ENCODE measurements around the gene MASP1.

DNA sequence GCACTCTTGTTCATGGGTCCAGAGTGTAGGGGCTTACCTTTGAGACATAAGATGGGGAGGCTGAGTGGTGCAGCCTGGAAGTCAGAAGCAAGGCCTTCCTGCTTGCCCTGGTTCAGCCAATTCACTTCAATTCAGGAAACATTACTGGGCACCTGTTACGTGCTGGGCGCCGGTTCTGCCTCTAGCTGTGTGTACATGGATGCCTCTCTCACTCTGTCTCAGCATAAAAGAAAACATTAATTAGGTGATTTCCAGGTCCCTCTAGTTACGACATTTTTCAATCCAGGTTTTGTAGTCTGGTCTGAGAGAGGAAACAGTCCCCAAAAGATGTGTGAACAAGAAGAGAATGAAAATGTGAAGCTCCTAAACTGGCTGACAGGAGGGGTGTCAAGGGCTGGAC lies 93.0 kb downstream of the MASP1 start:
- TF ChIP-seq EP300 (IDR thresholded peaks at IDR 0.05) (no peak), FOXS1 (CRISPR knock-in tag; IDR thresholded peaks at IDR 0.05) (no peak), CEBPB (IDR thresholded peaks at IDR 0.05) (no peak), BHLHE40 (IDR thresholded peaks at IDR 0.05; ENCODE audit: low read depth, low read length) (no peak), JUN (IDR thresholded peaks at IDR 0.05) (no peak), KDM5A (IDR thresholded peaks at IDR 0.05) (no peak), ESRRA (IDR thresholded peaks at IDR 0.05; ENCODE audit: borderline replicate concordance, low read length) (no peak), EHF (CRISPR knock-in tag; IDR thresholded peaks at IDR 0.05) (no peak), POLR2A (IDR thresholded peaks at IDR 0.05; ENCODE audit: low read length) (no peak), PHF8 (IDR thresholded peaks at IDR 0.05; ENCODE audit: borderline replicate concordance, low read depth) (no peak)
- TF ChIP-seq, protein P1, sequence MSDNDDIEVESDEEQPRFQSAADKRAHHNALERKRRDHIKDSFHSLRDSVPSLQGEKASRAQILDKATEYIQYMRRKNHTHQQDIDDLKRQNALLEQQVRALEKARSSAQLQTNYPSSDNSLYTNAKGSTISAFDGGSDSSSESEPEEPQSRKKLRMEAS (IDR thresholded peaks at IDR 0.05): no peak
- TF ChIP-seq, protein P2, sequence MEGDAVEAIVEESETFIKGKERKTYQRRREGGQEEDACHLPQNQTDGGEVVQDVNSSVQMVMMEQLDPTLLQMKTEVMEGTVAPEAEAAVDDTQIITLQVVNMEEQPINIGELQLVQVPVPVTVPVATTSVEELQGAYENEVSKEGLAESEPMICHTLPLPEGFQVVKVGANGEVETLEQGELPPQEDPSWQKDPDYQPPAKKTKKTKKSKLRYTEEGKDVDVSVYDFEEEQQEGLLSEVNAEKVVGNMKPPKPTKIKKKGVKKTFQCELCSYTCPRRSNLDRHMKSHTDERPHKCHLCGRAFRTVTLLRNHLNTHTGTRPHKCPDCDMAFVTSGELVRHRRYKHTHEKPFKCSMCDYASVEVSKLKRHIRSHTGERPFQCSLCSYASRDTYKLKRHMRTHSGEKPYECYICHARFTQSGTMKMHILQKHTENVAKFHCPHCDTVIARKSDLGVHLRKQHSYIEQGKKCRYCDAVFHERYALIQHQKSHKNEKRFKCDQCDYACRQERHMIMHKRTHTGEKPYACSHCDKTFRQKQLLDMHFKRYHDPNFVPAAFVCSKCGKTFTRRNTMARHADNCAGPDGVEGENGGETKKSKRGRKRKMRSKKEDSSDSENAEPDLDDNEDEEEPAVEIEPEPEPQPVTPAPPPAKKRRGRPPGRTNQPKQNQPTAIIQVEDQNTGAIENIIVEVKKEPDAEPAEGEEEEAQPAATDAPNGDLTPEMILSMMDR (IDR thresholded peaks at IDR 0.05): no peak
- TF ChIP-seq, protein P3, sequence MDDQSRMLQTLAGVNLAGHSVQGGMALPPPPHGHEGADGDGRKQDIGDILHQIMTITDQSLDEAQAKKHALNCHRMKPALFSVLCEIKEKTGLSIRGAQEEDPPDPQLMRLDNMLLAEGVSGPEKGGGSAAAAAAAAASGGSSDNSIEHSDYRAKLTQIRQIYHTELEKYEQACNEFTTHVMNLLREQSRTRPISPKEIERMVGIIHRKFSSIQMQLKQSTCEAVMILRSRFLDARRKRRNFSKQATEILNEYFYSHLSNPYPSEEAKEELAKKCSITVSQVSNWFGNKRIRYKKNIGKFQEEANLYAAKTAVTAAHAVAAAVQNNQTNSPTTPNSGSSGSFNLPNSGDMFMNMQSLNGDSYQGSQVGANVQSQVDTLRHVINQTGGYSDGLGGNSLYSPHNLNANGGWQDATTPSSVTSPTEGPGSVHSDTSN (IDR thresholded peaks at IDR 0.05): no peak
- TF ChIP-seq, protein P4, sequence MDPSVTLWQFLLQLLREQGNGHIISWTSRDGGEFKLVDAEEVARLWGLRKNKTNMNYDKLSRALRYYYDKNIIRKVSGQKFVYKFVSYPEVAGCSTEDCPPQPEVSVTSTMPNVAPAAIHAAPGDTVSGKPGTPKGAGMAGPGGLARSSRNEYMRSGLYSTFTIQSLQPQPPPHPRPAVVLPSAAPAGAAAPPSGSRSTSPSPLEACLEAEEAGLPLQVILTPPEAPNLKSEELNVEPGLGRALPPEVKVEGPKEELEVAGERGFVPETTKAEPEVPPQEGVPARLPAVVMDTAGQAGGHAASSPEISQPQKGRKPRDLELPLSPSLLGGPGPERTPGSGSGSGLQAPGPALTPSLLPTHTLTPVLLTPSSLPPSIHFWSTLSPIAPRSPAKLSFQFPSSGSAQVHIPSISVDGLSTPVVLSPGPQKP (IDR thresholded peaks at IDR 0.05; ENCODE audit: low read depth, low read length): no peak
